GM12891 (cell line): Measurements from ENCODE around the gene NPIPA1.
"Not testable (repeated sequence)": the region's sequence is repeated elsewhere in the genome, so short reads cannot be mapped to it uniquely, and the experiment has no call there.

Source experiments
- POLR2A ChIP-seq: IDR thresholded peaks from 2 replicates; pipeline ENCODE4 v1.6.1; 2011; ENCODE audit warnings: low read depth, low read length, control low read depth
- POLR2AphosphoS5 ChIP-seq: IDR thresholded peaks from 2 replicates; pipeline ENCODE4 v1.6.1; 2011; ENCODE audit warnings: low read depth, low read length, control low read depth
- TAF1 ChIP-seq: IDR thresholded peaks from 2 replicates; pipeline ENCODE4 v1.6.1; 2011; ENCODE audit warnings: low read depth, low read length, control low read depth

DNA sequence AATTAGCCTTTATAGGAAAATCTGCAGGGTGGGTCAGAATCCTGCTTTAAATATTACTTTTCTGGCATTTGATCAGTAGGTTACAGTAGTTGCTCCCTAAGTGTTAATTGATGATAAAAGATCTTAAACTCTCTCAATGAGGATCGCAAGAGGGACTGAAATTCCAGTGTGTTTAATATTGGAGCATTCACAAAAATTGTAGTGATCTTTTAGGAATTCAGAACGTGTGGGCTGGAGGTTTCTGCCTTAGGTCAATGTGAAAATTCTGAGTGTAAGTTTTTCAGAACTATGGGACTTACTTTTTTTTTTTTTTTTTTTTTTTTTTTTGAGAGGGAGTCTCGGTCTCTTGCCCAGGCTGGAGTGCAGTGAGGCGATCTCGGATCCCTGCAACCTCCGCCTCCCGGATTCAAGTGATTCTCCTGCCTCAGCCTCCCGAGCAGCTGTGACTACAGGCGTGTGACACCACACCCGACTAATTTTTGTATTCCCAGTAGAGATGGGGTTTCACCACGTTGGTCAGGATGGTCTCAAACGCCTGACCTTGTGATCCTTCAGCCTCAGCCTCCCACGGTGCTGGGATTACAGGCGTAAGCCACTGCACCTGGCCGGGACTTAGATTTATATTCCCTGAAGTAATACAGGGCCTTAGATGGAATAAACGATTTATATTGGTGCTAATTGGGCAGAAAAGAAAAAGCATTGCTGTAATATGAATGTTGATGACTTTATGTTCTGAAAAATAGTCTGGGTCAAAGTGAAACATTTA lies 39.9 kb downstream of the NPIPA1 start:
- TF ChIP-seq POLR2AphosphoS5, POLR2A, TAF1: not testable (repeated sequence)
